ENCODE measurements around the gene CDC7.
"Not testable (repeated sequence)": the region's sequence is repeated elsewhere in the genome, so short reads cannot be mapped to it uniquely, and the experiment has no call there.

The CDC7 gene

DNA sequence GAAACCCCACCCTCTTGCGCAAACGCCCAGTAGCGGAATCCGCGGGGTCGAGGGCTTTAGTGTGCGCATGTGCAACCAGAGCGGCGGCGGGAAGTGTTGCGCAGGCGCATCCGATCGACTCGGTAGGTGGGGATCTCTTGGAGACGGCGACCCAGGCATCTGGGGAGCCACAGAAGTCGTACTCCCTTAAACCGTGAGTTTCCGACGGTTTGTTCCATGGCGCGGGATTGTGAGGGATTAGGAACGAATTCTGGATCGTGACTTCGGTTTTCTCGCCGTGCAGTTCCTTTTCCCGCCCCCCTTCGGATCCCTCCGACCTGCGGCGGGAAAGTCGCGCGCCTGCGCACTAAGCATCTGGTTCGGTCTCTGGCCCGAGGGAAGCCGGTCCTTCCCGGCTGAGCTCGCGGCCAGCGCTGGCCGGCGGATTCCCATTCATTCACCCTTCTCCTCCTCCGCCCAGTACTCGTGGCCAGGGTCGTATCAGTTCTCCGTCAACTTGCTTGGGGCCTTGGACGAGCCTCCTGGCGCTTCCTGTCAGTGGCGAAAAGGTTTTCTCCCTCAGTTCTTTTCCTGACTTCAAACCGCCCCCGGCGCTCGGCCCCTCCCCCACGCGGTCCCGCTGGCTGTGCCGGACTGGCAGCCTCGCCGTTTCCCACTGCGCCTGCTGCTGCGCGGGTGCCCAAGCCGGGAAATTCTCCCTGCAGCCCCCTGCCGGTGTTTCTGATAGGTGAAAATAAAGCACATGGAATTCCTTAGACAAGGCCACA, at the start of gene CDC7:
Gene CDC7 (plus strand): TSS at position 96 of the 767 bp plus-strand sequence. CDS start 866 bp downstream, outside the sequence.
- DNase-seq (ENCODE audit: low read depth in 2 of 2) = peak; percentile 84

DNA sequence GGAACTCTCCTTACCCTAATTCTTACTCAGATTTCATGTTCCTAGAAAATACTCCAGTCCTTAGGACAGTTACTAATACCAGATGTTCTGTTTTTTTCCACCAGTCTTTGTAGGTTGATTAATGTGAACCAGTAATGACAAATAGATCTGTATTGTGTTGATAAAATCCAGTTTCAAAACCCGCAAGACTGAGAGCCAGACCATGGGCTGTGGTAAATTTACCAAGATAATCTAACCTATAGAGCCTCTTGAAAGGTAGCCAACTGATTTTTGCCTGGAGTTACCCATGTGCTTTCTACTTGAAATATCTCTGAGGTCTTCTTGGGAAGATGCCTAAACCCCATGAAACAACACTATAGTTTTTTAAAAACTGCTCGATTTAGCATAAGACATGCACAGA, 46.5 kb upstream of the CDC7 start:
- DNase-seq (ENCODE audit: low read depth in 2 of 2) = no peak

DNA sequence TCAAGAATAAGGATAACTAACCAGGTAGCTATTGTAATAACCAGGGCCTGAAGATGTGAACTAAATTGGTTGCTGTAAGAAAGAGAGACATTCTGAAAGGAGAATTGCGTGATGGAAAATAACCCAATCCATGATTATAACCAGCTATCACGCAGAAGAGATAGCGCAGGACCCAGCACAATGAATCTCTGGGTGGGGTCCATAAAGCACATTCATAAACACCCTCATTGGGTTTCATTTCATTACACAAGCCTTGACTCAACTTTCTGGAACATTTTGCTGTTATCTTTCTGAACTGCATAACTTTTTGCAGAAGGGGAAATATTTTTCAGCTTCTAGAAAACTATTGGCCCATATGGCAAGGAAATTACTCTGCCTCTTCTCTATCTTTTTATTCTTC, 45.3 kb upstream of the CDC7 start:
- no peak for DNase-seq (ENCODE audit: low read depth in 2 of 2)

DNA sequence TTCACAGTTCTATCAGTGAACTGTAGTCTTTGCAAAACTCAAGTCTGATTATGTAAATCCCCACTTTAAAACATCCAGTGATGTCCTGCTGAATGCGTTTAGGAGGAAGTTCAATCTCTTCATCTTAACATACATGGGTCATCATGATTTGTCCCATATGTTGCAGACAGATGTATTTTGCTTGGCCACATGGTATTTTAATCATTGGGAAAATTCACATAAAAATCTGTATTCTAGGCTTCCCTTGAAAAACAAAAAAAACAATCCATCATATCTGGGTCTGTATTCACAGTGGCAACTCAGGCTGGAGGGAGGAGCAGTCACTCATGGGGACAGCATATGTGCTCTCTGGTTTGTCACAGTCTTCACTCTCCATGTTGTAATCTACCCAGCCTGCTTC, 44.8 kb upstream of the CDC7 start:
- no peak for DNase-seq (ENCODE audit: low read depth in 2 of 2)

DNA sequence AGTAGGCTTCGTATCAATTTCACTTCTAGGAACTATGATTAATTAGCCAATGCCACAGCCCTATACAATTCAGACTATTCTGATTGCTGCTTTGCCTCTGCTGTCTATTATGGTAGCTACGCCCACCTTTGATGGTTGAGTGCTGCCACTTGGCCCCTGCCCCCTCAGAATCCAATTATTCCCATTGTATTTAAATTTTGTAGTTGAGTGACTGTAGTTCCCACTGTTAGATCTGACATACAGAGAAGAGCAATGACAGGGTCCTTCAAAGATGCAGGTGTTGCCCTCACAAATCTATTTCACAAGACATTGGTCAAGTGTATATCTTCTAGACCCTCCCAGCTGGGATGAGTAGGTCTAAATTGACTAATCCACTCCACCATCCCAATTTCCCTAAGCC, 35.3 kb upstream of the CDC7 start:
- DNase-seq (ENCODE audit: low read depth in 2 of 2) = not testable (repeated sequence)

DNA sequence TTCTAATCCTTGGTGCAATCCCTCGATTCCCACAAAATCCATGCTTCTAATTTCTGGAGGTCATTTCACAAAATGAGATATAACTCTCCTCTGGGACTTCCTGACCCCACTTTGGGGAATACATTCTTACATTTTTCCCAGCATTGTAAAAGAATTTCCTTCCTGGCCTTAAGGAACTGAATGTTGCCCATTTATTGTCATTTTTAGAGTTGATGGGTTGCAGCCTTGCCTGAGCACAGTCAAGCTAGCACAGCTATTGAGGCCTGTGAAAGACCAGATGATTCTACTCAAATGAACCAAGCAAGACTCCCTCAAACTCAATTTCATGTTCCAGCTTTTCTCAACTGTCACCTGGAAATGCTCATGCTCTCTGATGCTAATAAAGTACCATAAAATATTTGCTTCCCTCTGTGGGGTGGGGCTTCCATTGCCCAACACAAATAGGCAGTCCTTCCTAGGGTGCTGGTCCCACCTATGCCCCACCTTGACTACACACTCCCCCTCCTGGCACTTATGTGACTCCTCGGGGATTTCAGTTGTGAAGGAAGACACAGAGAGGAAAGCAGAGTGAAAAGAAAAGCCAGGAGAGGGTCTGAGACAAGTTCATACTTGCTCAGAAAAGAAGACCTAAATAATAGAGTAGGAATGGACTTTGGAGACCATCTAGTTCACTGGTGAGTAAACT, 24.0 kb upstream of the CDC7 start:
- no peak for DNase-seq (ENCODE audit: low read depth in 2 of 2)

DNA sequence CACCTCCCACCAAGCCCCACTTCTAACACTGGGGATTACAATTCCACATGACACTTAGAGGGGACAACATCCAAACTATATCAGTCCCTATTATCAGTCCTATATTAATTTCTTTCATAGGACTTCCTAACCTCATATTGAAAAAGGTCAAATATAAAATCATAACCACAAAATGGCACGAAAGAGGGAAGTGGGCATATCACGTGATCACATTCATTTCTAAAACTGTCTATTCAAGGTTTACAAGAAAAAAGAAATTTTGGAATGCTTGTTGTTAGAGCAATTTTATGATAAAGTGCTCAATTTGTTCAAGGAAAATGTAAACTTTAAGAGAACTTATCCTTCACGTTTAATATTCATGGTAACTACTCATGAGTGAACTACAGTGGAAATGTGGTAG, 13.2 kb upstream of the CDC7 start:
- DNase-seq (ENCODE audit: low read depth in 2 of 2) = no peak

DNA sequence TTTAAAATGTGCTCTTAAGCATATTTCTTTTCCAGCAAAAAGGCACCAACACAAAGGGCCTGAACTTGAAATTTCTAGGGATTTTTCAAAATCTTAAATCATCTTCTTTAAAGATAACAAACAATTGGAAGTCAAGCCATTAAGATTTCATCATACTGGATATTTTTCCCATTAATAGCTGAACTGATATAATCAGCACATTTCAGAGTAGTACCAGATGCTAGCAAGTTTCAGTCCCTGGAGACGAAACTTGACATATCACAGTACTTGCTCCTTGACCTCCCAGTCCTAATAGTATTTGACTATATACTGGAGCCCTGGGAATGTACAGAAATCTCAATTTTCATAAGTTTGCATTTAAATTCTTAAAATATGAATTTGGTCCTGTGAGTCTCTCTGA, 10.2 kb upstream of the CDC7 start:
- DNase-seq (ENCODE audit: low read depth in 2 of 2) = no peak

DNA sequence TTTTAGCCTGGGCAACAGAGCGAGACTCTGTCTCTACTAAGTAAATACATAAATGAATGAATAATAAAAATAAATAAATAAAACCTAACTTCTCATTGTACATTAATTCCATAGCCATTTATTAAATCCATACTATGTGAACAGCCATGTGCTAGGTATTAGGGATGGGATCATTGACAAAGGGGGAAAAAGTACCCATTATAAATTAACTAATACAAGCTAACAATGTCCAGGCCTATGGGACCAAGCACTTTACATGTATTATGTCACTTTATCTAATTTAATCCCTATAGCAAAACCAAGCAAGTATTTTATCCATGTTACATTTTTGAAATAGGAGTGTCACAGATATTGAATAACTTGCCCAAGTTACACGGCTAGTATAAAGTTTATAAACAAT, 2.6 kb upstream of the CDC7 start:
- DNase-seq (ENCODE audit: low read depth in 2 of 2) = no peak

DNA sequence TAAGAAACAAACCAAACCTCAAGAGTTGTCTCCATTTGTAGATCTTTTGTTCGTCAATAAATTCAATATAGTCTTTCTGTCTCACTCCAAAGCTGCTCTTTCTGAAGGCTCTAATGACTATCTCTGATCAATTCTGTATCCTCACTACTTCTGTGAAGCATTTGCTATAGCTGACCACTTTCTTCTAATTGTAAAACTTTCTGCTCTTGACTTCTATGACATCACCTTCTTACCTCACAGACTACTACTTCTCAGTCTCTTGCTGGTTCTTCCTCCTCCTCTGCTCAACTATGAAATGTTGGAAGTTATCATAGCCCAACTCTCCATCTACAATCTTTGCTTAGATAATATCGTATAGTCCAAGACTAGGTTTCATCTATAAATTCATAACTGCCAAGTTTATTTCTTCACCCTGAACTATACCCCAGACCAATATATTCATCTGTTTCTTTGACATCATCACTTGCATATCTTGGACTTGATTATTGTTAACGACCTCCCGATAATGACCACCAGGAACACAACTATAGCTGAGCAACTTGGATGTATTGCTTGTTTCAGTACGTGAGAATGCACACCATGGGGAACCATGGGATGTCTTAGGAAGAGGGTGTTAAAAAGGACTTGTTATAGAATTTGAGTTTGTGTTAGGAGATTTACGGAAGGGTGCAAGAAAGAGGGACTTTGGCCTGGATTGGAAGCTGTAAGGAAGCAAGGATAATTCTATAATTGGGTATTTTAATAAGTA, 2.0 kb upstream of the CDC7 start:
- DNase-seq (ENCODE audit: low read depth in 2 of 2) = no peak

DNA sequence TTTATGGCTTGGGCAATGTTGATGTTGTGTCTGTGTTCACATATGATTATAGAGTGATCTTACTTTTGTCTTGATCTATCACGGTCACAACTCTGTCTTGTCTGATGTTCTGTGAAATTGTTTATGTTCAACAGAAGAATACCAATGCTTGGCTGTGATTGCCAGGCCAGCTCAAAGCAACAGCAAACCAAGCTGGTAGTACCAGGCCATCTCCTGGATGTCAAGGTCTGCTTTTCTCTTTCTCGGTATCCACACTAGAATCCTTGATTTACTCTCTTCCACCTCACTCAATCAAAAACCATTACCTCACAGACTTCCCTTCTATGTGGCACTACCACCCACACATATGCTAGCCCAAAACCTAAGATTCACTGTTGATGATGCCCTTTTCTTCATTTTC, 1.3 kb upstream of the CDC7 start:
- DNase-seq (ENCODE audit: low read depth in 2 of 2) = no peak

DNA sequence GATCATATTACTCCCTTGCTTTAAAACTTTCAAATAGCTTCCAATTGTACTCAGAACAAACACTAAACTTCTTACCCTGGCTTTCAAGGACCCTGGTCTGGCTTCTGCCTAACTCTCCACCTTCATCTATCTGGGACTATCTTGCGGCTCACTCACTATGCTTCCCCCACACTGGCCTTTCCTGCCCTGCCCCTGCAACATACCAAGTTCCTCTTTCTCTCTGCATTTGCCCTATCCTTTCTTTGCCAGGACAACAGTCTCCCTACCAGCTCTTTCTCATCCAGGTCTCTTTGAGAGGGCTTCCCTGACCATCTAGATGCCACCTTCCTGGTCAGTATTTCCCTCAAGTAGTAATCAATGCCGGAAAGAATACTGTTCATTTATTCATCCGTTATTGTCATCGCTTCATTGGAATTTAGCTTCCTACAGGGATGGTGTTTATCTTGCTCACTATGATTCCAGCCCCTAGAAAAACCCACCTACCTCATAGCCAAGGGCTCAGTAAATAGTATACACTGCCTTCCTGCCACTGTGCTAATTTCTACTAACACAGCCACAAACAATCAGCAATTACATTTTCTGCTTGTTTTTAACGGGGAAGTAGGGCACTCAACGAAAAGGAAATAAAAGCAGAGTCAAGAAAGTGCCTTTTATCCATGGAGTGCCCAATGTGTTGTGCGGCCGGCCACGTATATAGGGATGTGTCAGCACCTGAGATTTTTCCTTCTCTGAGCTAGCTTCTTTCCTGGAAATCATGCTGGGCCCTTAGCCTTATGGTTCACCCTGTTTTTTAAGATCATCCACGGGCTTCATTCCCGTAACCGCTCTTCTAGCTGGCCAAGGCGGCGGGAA, 521 bp upstream of the CDC7 start:
- DNase-seq (ENCODE audit: low read depth in 2 of 2) = no peak

DNA sequence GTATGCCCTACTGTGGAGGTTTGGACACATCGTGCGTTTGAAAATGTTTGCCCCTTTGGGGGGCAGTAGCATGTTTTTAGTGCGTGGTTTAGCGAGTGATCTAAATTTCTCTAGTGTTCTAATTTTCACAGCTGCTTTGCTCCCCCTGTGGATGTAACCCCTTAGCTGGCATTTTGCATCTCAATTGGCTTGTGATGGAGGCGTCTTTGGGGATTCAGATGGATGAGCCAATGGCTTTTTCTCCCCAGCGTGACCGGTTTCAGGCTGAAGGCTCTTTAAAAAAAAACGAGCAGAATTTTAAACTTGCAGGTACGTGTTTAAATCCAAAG, 836 bp downstream of the CDC7 start:
- no peak for DNase-seq (ENCODE audit: low read depth in 2 of 2)

DNA sequence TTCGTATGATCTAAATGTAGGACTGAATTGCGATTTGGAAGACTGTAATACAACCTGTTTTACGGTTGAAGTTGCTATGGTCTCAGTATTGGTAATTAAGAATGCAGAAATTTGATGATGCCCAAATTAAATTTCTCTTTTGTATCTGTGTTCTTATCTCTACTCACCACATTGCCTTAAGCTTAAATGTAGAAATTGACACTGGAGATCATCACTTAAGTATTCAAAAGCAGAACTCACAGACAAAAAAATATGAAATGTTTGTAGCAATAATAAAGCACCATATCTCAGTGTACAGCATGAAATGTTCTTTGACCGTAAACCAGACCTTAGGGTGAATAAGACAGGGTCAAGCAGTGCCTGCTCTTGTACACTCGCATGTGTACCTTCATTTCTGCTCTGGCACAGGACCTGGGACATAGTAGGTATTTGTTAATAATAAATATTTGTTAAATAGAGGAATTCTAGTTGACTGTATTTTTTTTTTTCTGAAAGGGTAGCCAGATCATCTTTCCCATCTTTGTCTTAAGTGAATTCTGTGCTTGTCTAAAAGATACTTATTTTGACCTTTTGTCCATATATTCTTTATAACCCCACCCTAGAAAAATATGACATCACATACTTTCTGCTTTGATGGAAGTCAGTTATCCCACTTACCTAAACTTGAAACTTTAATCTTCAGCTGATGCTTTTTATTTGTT, 1.5 kb downstream of the CDC7 start:
- DNase-seq (ENCODE audit: low read depth in 2 of 2) = no peak

DNA sequence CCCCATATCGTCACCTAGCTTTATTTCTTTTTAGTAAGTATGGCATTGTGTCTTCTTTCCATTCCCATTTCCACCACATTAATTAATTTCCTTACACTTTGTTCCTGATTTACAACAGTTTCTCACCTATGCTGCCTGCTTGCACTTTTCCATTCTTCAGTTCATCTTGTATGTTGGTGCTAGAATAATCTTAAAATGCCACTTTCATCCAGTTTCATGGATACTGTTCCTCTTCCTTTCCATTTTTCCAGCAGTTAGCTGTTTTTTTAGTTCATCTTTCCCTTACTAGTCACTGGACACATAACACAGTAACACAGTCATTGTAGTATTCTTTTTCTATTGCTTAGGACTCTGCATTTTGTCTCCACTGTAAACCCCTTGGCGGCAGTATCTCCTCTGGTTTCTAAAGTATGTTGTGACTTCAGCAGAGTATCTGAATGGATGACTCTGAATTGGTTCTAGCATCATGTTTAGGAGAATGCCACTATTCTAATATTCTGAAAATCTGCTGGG, 2.1 kb downstream of the CDC7 start:
- no peak for DNase-seq (ENCODE audit: low read depth in 2 of 2)

DNA sequence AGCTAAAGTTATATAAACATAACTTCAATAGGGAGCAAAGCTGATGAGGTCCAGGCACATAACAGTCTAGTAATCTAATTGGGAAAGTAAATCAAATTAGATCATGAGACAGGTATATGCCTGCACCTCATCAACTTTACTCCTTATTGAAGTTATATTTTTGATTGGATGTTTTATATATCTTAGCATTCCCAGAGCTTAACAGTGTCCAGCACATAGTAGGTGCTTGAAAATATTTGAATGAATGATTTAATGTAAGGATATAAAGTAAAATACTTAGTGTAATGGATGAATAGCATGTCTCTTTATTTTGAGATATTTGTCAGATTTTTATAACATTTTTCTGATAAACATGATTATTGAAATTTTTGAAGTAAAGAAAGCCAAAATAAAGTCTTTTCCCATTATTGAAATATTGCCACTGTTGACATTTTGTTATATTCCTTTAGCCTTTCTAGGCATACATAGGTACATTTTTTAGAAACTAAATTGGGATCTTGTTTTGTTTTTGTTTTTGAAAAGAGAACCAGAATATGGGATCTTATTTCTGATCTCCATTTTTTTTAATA, 2.8 kb downstream of the CDC7 start:
- DNase-seq (ENCODE audit: low read depth in 2 of 2) = no peak

DNA sequence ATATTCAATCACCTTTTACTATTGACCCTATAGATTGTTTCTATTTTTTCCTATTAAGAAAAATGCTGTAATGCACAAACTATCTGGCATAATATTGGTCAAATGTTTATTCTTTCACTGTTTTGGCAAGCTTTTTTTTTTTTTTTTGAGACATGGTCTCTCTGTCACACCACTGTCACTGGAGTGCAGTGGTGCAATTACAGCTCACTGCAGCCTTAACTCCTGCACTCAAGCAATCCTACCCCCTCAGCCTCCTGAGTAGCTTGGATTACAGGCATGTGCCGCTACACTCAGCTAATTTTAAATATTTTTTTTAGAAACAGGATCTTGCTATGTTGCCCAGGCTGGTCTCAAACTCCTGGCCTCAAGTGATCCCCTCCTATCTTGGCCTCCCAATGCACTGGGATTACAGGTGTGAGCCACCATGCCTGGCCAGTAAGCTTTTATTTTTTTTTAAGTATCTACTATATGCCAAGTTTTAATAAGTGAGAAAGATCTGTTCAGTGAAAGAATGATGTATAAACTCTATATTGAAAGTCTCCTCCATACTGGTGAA, 3.4 kb downstream of the CDC7 start:
- DNase-seq (ENCODE audit: low read depth in 2 of 2) = no peak

DNA sequence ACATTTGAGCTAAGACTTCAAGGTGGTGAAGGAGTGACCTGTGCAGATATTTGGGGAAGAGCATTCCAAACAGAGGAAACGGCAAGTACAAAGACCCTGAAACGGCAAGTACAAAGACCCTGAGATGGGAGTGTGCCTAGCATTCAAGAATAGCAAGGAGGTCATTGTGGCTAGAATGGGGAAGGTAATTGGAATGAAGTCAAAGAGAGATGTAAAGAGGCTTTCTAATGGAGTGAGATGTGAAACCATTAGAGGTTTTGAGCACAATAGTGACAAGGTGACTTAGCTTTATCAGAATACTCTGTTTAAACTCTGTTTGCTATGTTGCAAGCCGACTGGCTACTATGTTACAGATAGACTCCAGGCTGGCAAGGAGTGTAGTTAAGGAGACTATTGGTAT, 4.4 kb downstream of the CDC7 start:
- no peak for DNase-seq (ENCODE audit: low read depth in 2 of 2)

DNA sequence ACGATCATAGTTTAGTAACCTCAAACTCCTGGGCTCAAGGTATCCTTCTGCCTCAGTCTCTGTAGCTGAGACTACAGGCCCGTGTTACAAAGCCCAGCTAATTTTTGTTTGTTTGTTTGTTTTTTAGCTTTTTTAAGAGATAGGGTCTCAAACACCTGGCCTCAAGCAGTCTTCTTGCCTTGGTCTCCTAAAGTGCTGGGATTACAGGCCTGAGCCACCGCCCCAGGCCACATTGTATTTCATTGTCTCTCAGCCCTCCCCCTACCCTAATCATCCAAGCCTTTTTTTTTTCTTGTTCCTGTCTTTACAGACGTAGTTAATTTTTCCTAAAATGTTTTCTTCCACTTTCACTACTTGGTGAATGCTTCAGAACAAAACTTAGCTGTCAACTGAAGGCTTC, 5.4 kb downstream of the CDC7 start:
- DNase-seq (ENCODE audit: low read depth in 2 of 2) = no peak

DNA sequence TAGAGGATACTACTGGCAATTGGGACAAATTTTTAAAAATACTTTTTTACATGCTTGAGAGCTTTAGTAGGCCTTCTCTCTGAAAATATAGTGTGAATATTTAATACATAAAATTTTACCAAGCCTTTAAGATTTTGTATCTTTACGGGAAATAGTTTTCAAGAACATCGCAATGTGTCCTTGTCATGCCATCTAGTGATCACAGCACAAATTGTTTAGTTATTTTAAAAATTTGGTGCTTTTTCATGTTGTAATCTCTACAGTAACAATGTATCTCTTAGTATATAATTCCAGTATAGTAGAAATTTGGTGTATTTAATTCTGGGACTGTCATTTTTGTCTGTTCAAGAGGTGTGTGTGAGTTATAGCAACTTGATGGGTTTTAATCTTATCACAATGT, 6.7 kb downstream of the CDC7 start:
- DNase-seq (ENCODE audit: low read depth in 2 of 2) = no peak

DNA sequence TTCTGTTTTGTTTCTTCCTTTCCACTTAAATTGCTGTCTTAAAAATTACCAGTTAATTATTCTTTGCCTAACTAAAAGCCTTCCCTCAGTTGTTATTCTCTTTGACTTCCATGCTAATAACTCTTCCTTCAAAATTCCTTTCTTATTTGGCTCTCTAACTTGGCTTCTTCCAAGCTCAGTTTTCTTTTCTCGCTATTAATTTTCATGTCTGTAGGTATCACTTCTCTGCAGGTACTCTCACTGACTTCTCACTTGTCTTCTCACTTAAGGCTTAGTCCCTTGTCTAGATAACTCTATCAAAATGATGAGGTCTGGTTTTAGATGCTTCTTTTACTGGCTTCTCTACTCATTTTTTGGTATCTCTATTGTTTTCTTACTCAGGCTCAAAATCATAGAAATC, 10.1 kb downstream of the CDC7 start:
- no peak for DNase-seq (ENCODE audit: low read depth in 2 of 2)
